Liver (tissue), 3 donors: Measurements from ENCODE around the gene SHQ1.

Source experiments
- CTCF ChIP-seq: fragments of 150-350 bp; IDR thresholded peaks from 2 replicates; pipeline ENCODE4 v1.5.1; 2017; ENCODE audit warnings: improper control_type of control experiment, low read depth, low read length; ENCODE audit not compliant: missing input control
- MAX ChIP-seq: IDR thresholded peaks from 2 replicates; pipeline ENCODE4 v1.6.1; 2016; ENCODE audit warnings: antibody characterized with exemption
- REST ChIP-seq: IDR thresholded peaks from 2 replicates; pipeline ENCODE4 v1.6.1; 2016; ENCODE audit warnings: antibody characterized with exemption, mild to moderate bottlenecking
- TF ChIP-seq, protein P1 (sequence below): IDR thresholded peaks from 2 replicates; pipeline ENCODE4 v1.6.1; 2016; ENCODE audit warnings: antibody characterized with exemption
- donor health status: healthy.
- donor health status: healthy.

- TF ChIP-seq MAX (no peak), CTCF (no peak), REST (no peak)
- TF ChIP-seq, protein P1, sequence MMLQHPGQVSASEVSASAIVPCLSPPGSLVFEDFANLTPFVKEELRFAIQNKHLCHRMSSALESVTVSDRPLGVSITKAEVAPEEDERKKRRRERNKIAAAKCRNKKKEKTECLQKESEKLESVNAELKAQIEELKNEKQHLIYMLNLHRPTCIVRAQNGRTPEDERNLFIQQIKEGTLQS = no peak
Observed at GRCh38 chr3:72754582-72754981, 93.7 kb downstream of the SHQ1 start.
